IPS DF 4.7 (cell line): Measurements from ENCODE around the gene RRN3.
"Not testable (repeated sequence)": the region's sequence is repeated elsewhere in the genome, so short reads cannot be mapped to it uniquely, and the experiment has no call there.

ENCODE experiments used
- DNase-seq: peaks from one replicate; pipeline ENCODE4 v3.0.0-alpha.2; 2013; ENCODE audit warnings: low spot score; ENCODE audit errors: extremely low read depth

RRN3 gene

GRCh38 chr16:15028801-15029698 lies 65.0 kb downstream of the RRN3 start:
- not testable (repeated sequence) for DNase-seq

- DNase-seq = not testable (repeated sequence)
These were observed 65.7 kb downstream of the RRN3 start for GRCh38 chr16:15028345-15028715.

GRCh38 chr16:15027503-15028344 lies 66.3 kb downstream of the RRN3 start:
- DNase-seq = not testable (repeated sequence)

- DNase-seq = not testable (repeated sequence)
These were observed 67.0 kb downstream of the RRN3 start for GRCh38 chr16:15027051-15027450.

GRCh38 chr16:15025234-15025951 lies 68.7 kb downstream of the RRN3 start:
- not testable (repeated sequence) for DNase-seq

- not testable (repeated sequence) for DNase-seq
These were observed 69.2 kb downstream of the RRN3 start for GRCh38 chr16:15024858-15025199.

GRCh38 chr16:15023381-15024077 lies 70.5 kb downstream of the RRN3 start:
- not testable (repeated sequence) for DNase-seq

GRCh38 chr16:15022194-15022593 lies 71.9 kb downstream of the RRN3 start:
- peak; percentile 44 for DNase-seq

GRCh38 chr16:15021429-15021828 lies 72.6 kb downstream of the RRN3 start:
- not testable (repeated sequence) for DNase-seq

- not testable (repeated sequence) for DNase-seq
These were observed 77.0 kb downstream of the RRN3 start for GRCh38 chr16:15016951-15017580.

GRCh38 chr16:15016354-15016753 lies 77.7 kb downstream of the RRN3 start:
- DNase-seq = not testable (repeated sequence)

- DNase-seq = not testable (repeated sequence)
These were observed 78.4 kb downstream of the RRN3 start for GRCh38 chr16:15015671-15016070.

- DNase-seq = not testable (repeated sequence)
These were observed 81.1 kb downstream of the RRN3 start for GRCh38 chr16:15012941-15013340.
